ENCODE data around the gene AGMAT. TPM values are rescaled to one million over a fixed set of nuclear protein-coding genes. Genes with fewer than 3 reads are reported as not detected.

The AGMAT gene, protein sequence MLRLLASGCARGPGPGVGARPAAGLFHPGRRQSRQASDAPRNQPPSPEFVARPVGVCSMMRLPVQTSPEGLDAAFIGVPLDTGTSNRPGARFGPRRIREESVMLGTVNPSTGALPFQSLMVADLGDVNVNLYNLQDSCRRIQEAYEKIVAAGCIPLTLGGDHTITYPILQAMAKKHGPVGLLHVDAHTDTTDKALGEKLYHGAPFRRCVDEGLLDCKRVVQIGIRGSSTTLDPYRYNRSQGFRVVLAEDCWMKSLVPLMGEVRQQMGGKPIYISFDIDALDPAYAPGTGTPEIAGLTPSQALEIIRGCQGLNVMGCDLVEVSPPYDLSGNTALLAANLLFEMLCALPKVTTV
- not detected for total RNA-seq
- long read RNA-seq: 0 reads

DNA sequence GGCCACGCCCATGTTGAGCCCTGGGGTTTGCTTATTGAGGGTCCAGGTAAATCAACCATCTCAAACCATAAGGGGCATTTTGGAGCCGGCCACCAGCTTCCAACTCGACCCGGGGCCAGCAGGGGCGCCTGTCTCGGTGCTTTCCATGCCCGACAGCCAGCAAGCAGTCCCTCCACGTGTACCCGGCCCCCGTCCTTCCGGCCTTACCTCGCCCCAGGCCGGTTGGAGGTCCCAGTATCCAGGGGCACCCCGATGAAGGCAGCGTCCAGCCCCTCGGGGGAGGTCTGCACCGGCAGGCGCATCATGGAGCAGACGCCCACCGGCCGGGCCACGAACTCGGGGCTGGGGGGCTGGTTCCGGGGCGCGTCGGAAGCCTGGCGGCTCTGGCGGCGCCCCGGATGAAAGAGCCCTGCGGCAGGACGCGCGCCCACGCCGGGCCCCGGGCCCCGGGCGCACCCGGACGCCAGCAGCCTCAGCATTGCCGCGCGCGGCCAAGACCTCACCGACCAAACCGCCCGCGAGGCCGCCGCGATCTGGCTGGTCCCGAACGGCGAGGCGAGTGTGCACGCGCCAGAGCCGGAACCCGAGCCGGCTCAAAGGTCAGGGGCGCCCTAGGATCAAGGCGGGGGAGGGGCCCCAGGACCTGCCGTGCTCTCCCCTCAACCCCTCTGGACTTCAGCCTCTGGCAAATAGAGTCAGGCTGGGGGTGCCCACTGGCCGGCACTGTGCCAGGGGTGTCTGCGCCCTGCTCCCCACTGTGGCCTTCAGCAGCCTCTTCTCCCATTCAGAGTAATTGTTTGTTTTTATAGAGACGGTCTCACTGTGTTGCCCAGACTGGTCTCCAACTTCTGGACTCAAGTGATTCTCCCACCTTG, at the start of gene AGMAT:
TSS of gene AGMAT (minus strand) at position 563 of the 875 bp plus-strand sequence. CDS start at position 479, 84 bp downstream.
- peak within 1 kb of the TSS; percentile 65 for H3K4me3 ChIP-seq
- TF ChIP-seq, protein P1, sequence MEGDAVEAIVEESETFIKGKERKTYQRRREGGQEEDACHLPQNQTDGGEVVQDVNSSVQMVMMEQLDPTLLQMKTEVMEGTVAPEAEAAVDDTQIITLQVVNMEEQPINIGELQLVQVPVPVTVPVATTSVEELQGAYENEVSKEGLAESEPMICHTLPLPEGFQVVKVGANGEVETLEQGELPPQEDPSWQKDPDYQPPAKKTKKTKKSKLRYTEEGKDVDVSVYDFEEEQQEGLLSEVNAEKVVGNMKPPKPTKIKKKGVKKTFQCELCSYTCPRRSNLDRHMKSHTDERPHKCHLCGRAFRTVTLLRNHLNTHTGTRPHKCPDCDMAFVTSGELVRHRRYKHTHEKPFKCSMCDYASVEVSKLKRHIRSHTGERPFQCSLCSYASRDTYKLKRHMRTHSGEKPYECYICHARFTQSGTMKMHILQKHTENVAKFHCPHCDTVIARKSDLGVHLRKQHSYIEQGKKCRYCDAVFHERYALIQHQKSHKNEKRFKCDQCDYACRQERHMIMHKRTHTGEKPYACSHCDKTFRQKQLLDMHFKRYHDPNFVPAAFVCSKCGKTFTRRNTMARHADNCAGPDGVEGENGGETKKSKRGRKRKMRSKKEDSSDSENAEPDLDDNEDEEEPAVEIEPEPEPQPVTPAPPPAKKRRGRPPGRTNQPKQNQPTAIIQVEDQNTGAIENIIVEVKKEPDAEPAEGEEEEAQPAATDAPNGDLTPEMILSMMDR (IDR thresholded peaks at IDR 0.05; ENCODE audit: borderline replicate concordance): peak; percentile 37
- H3K36me3 ChIP-seq: no peaks in the 10 kb centered on the region
- DNase-seq: peak; percentile 19
- no peaks in the 10 kb centered on the region for H3K9me3 ChIP-seq (replicated peaks)
- peaks cover 15% of the 10 kb centered on the region for H3K4me1 ChIP-seq
- intact Hi-C loops (cut with micrococcal nuclease): no loop called here
- H3K27ac ChIP-seq (replicated peaks): no peak within 1 kb of the TSS
- peaks cover 27% of the 10 kb centered on the region for H3K27me3 ChIP-seq (ENCODE audit: low read depth)

DNA sequence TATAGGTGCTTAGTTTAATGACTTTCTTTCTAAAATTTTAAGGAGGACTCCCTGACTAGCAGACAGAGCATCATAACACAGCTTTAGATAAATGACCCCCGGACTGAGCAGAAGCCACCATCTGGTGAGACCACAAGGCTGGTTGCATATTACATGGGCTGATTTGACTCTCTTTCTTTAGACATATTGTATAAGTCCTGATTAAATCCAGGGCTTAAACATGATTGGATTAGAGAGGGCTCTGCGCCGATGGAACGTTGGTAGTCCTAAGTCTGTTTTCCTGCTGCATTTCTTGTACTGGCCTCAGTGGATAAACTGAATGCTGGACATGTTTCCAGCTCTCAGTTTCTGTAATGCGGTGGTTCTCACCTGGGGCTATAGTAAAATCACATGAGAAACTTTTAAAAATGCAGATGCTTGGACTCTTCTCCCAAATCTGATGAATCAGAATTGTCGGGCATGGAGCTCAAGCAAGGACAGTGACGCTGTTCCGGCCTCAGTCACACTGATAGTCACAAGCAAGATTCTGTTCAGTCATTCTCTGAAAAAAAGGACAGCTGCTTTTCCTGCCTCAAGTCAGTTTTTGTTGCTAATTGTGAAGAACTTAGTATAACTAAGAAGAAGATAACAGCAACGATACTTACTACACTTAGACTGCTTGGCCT, 49.0 kb upstream of the AGMAT start:
- Histone ChIP-seq H3K27me3 (ENCODE audit: low read depth) (no peaks in the 10 kb centered on the region), H3K27ac (replicated peaks) (no peak overlapping the region), H3K36me3 (peaks cover 96% of the 10 kb centered on the region), H3K9me3 (replicated peaks) (no peaks in the 10 kb centered on the region), H3K4me1 (peaks cover 12% of the 10 kb centered on the region), H3K4me3 (no peak overlapping the region)
- intact Hi-C loops (cut with micrococcal nuclease): no loop called here
- no peak for DNase-seq
- TF ChIP-seq, protein P1 (IDR thresholded peaks at IDR 0.05; ENCODE audit: borderline replicate concordance): no peak

DNA sequence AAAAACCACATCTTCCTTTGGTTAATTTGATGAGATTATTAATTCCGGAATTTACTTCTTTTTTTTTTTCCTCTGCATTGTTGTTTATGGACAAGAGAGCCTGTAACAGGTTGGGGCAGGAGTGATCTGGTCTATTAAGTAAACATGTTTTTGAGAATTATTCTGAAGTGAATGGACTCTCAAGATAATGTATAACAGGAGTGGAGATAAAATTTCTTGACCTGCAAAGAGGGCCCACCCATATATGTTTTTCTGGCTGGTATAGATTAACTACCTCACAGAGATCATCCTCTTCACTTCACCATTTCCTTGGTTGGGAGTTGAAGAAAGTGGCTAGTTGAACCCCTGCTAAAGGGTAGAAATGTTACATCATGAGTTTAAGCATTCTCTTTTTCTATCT, 43.2 kb upstream of the AGMAT start:
- intact Hi-C loops (cut with micrococcal nuclease): no loop called here
- Histone ChIP-seq H3K4me1 (peaks cover 69% of the 10 kb centered on the region), H3K4me3 (no peak overlapping the region), H3K9me3 (replicated peaks) (no peaks in the 10 kb centered on the region), H3K27me3 (ENCODE audit: low read depth) (no peaks in the 10 kb centered on the region), H3K36me3 (peaks cover 54% of the 10 kb centered on the region), H3K27ac (replicated peaks) (peak overlapping the region; percentile 56)
- TF ChIP-seq, protein P1 (IDR thresholded peaks at IDR 0.05; ENCODE audit: borderline replicate concordance): no peak
- no peak for DNase-seq

DNA sequence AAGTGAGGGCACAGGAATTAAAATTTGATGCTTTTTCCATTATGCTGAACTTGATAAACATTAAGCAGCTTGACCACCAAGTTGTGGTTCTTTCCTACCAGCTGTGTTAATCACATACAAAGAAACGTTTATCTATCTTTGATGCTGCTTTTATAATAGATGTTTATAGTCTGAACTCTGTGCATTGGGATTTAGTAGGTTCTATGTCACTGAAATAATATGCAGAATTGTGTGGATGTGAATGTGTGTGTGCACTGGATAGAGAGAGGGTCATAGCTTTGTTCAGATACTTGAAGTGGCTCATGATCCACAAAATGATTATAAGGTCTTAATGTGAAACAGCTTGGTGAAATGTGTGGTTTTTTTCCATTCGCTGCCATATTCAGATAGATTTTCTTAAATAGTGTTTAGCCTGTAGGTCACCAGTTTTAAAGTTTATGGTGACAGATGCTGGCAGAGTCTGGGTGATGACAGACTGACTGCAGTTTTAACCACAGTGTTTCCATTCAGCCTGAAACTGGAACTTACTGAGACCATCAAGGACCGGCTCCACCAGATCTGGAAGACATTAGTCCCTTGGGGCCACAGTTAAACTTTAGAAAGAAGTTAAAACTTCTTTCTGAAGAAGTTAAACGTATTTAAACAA, 42.6 kb upstream of the AGMAT start:
- peaks cover 75% of the 10 kb centered on the region for H3K4me1 ChIP-seq
- no peak overlapping the region for H3K4me3 ChIP-seq
- peak overlapping the region; percentile 56 for H3K27ac ChIP-seq (replicated peaks)
- TF ChIP-seq, protein P1 (IDR thresholded peaks at IDR 0.05; ENCODE audit: borderline replicate concordance): no peak
- intact Hi-C loops (cut with micrococcal nuclease): no loop called here
- H3K36me3 ChIP-seq: peaks cover 51% of the 10 kb centered on the region
- no peak for DNase-seq
- H3K27me3 ChIP-seq (ENCODE audit: low read depth): no peaks in the 10 kb centered on the region
- no peaks in the 10 kb centered on the region for H3K9me3 ChIP-seq (replicated peaks)

Measured in left ventricle myocardium inferior (tissue), 1 donor.